ENCODE results near the gene AWAT2. TPM values are rescaled to one million over a fixed set of nuclear protein-coding genes. Genes with fewer than 3 reads are reported as not detected.

Gene AWAT2
- total RNA-seq, 1 experiment from 2014 or later = not detected

- Histone ChIP-seq H3K4me1 (replicated peaks; ENCODE audit: insufficient read depth) (no peaks in the 10 kb centered on the region), H3K4me2 (no peak overlapping the region), H3K27me3 (ENCODE audit: insufficient read depth, low read depth) (peaks cover 6% of the 10 kb centered on the region; the same call in 1 of the 2 replicates), H3K36me3 (ENCODE audit: low read depth) (no peaks in the 10 kb centered on the region), H3K9me2 (ENCODE audit: insufficient read depth) (no peaks in the 10 kb centered on the region), H4K20me1 (ENCODE audit: insufficient read depth) (no peaks in the 10 kb centered on the region), H3K79me2 (ENCODE audit: low read depth) (no peaks in the 10 kb centered on the region), H2AFZ (no peak overlapping the region), H3K9me3 (ENCODE audit: insufficient read depth, low read depth) (no peaks in the 10 kb centered on the region), H3K27ac (no peak overlapping the region), H3K4me3 (no peak overlapping the region), H3F3A (ENCODE audit: insufficient read depth, low read depth) (no peaks in the 10 kb centered on the region)
- CTCF ChIA-PET = no interaction called here
- intact Hi-C loops (cut with micrococcal nuclease; ENCODE audit: unreplicated experiment) = no loop called here
- POLR2A ChIA-PET (ENCODE audit: unreplicated experiment) = no interaction called here
- no peak for TF ChIP-seq EZH2 (IDR thresholded peaks at IDR 0.05; ENCODE audit: low read depth)
- TF ChIP-seq, protein P1, sequence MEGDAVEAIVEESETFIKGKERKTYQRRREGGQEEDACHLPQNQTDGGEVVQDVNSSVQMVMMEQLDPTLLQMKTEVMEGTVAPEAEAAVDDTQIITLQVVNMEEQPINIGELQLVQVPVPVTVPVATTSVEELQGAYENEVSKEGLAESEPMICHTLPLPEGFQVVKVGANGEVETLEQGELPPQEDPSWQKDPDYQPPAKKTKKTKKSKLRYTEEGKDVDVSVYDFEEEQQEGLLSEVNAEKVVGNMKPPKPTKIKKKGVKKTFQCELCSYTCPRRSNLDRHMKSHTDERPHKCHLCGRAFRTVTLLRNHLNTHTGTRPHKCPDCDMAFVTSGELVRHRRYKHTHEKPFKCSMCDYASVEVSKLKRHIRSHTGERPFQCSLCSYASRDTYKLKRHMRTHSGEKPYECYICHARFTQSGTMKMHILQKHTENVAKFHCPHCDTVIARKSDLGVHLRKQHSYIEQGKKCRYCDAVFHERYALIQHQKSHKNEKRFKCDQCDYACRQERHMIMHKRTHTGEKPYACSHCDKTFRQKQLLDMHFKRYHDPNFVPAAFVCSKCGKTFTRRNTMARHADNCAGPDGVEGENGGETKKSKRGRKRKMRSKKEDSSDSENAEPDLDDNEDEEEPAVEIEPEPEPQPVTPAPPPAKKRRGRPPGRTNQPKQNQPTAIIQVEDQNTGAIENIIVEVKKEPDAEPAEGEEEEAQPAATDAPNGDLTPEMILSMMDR (conservative IDR thresholded peaks at IDR 0.05) = no peak
- no TSS peak for BruUV-seq (replicated peaks)
- no peak for DNase-seq
These were observed 33.2 kb downstream of the AWAT2 start for GRCh38 chrX:70016513-70016912.

GRCh38 chrX:70013466-70014381 lies 36.0 kb downstream of the AWAT2 start:
- BruUV-seq (replicated peaks) = no TSS peak
- no peak overlapping the region for H3K4me3 ChIP-seq
- no peaks in the 10 kb centered on the region for H3K4me1 ChIP-seq (replicated peaks; ENCODE audit: insufficient read depth)
- no peaks in the 10 kb centered on the region for H3K9me2 ChIP-seq (ENCODE audit: insufficient read depth)
- H3K27me3 ChIP-seq (ENCODE audit: insufficient read depth, low read depth) = peaks cover 15% of the 10 kb centered on the region; the same call in 1 of the 2 replicates
- no peak for DNase-seq
- no peak overlapping the region for H3K27ac ChIP-seq
- CTCF ChIA-PET = no interaction called here
- no peak overlapping the region for H2AFZ ChIP-seq
- no peaks in the 10 kb centered on the region for H3F3A ChIP-seq (ENCODE audit: insufficient read depth, low read depth)
- no peaks in the 10 kb centered on the region for H3K36me3 ChIP-seq (ENCODE audit: low read depth)
- TF ChIP-seq, protein P1 (conservative IDR thresholded peaks at IDR 0.05) = no peak
- TF ChIP-seq EZH2 (IDR thresholded peaks at IDR 0.05; ENCODE audit: low read depth) = no peak
- no peaks in the 10 kb centered on the region for H4K20me1 ChIP-seq (ENCODE audit: insufficient read depth)
- no peak overlapping the region for H3K4me2 ChIP-seq
- intact Hi-C loops (cut with micrococcal nuclease; ENCODE audit: unreplicated experiment) = no loop called here
- POLR2A ChIA-PET (ENCODE audit: unreplicated experiment) = no interaction called here
- no peaks in the 10 kb centered on the region for H3K9me3 ChIP-seq (ENCODE audit: insufficient read depth, low read depth)
- H3K79me2 ChIP-seq (ENCODE audit: low read depth) = no peaks in the 10 kb centered on the region

DNA sequence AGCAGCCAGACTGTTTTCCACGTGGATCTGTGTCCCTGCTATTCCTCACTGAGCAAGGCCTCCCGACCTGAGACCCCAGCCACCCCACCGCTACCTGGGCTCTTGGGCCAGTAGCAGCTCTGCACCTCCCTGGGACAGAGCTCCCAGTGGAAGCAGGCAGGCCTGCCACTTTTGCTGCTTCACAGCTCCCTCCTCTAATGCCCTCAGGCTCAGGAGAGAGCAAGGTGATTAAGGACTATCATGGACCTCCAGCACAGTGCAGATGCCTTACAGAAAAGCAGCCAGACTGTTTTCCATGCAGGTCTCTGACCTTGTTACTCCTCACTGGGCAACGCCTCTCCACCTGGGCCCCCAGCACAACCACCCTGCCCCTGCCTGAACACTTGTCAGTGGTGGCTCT lies 37.0 kb downstream of the AWAT2 start:
- no peak for DNase-seq
- H3K36me3 ChIP-seq (ENCODE audit: low read depth) = no peaks in the 10 kb centered on the region

More for the DNA sequence above, 37.0 kb downstream of the AWAT2 start:
- Histone ChIP-seq H3K9me3 (ENCODE audit: insufficient read depth, low read depth) (no peaks in the 10 kb centered on the region), H3K4me3 (no peak overlapping the region), H3K4me1 (replicated peaks; ENCODE audit: insufficient read depth) (no peaks in the 10 kb centered on the region), H3K79me2 (ENCODE audit: low read depth) (no peaks in the 10 kb centered on the region), H3K4me2 (no peak overlapping the region), H2AFZ (no peak overlapping the region), H3K27me3 (ENCODE audit: insufficient read depth, low read depth) (peaks cover 15% of the 10 kb centered on the region; the same call in 1 of the 2 replicates), H4K20me1 (ENCODE audit: insufficient read depth) (no peaks in the 10 kb centered on the region), H3K9me2 (ENCODE audit: insufficient read depth) (no peaks in the 10 kb centered on the region), H3F3A (ENCODE audit: insufficient read depth, low read depth) (no peaks in the 10 kb centered on the region), H3K27ac (no peak overlapping the region)
- ChIA-PET POLR2A (ENCODE audit: unreplicated experiment) (no interaction called here), CTCF (no interaction called here)
- no TSS peak for BruUV-seq (replicated peaks)
- TF ChIP-seq, protein P1 (conservative IDR thresholded peaks at IDR 0.05) = no peak
- no peak for TF ChIP-seq EZH2 (IDR thresholded peaks at IDR 0.05; ENCODE audit: low read depth)
- intact Hi-C loops (cut with micrococcal nuclease; ENCODE audit: unreplicated experiment) = no loop called here
